Colonic mucosa (tissue), 4 donors: ENCODE data around the gene FGF3. TPM values are rescaled to one million over a fixed set of nuclear protein-coding genes. Genes with fewer than 3 reads are reported as not detected.

ENCODE experiments used
- DNase-seq: peaks from one replicate; pipeline ENCODE4 v3.0.0-alpha.2; 2020
- H3K27ac ChIP-seq: fragments of 200-600 bp; one replicate; pipeline ENCODE4 v1.8.0; 2021
- H3K27me3 ChIP-seq: fragments of 200-600 bp; one replicate; pipeline ENCODE4 v1.8.0; 2021
- H3K36me3 ChIP-seq: fragments of 200-600 bp; one replicate; pipeline ENCODE4 v1.8.0; 2021
- H3K4me1 ChIP-seq: fragments of 200-600 bp; one replicate; pipeline ENCODE4 v1.8.0; 2021; ENCODE audit warnings: mild to moderate bottlenecking
- H3K4me3 ChIP-seq: fragments of 200-600 bp; one replicate; pipeline ENCODE4 v1.8.0; 2021
- H3K9ac ChIP-seq, 2 donors: one replicate each; pipeline ENCODE4 v1.7.0; 2013; ENCODE audit warnings: control low read depth in 2 of 2, low read depth in 2 of 2, low read length in 2 of 2
- H3K9me3 ChIP-seq: fragments of 200-600 bp; one replicate; pipeline ENCODE4 v1.8.0; 2021
- CTCF ChIP-seq: fragments of 200-600 bp; IDR thresholded peaks from one replicate; pipeline ENCODE4 v1.8.0; 2022; ENCODE audit warnings: antibody characterized with exemption, mild to moderate bottlenecking
- intact Hi-C: fragments of 100-400 bp; cut with DNase I; formaldehyde crosslinking; loops from one replicate; pipeline ENCODE4 v1.14.1; 2022
- total RNA-seq, 2 donors: library from RNA; stranded (reverse); fragmentation: NEBNext Ultra II Directional in 1 of 2; extraction: Animal tissue kit (Norgen Biotek cat#: 25700) in 1 of 2; gene quantifications; one replicate each; pipeline ENCODE4 v1.2.1, GENCODE V29; 2021
- donor health status: healthy.
- donor health status: DM: no; HTN: no; CAD: no.
- donor health status: DM: no; HTN: no; CAD: no.

FGF3 gene
- total RNA-seq, result not detected

- DNase-seq, result no peak
- Histone ChIP-seq H3K4me1 (no peaks in the 10 kb centered on the region), H3K9me3 (no peaks in the 10 kb centered on the region), H3K27me3 (peaks cover 52% of the 10 kb centered on the region), H3K27ac (no peak within 1 kb of the TSS), H3K9ac (no peak within 1 kb of the TSS), H3K36me3 (no peaks in the 10 kb centered on the region), H3K4me3 (no peak within 1 kb of the TSS)
- intact Hi-C loops, result no loop called here
- no peak for TF ChIP-seq CTCF
Observed at GRCh38 chr11:69818603-69819441, at the start of gene FGF3. Gene FGF3, minus strand, starts transcription at chr11:69819416. Its CDS starts 483 bp downstream, at chr11:69818933.

- Histone ChIP-seq H3K9me3 (no peaks in the 10 kb centered on the region), H3K36me3 (no peaks in the 10 kb centered on the region), H3K27ac (no peak overlapping the region), H3K4me3 (no peak overlapping the region), H3K4me1 (no peaks in the 10 kb centered on the region), H3K27me3 (no peaks in the 10 kb centered on the region), H3K9ac (no peak overlapping the region)
- no peak for DNase-seq
- intact Hi-C loops, result no loop called here
- no peak for TF ChIP-seq CTCF
Observed at GRCh38 chr11:69868871-69869270, 49.7 kb upstream of the FGF3 start.

GRCh38 chr11:69868006-69868810 lies 49.0 kb upstream of the FGF3 start:
- H3K27me3 ChIP-seq, result no peaks in the 10 kb centered on the region
- intact Hi-C loops, result no loop called here
- no peak overlapping the region for H3K4me3 ChIP-seq
- H3K27ac ChIP-seq, result no peak overlapping the region
- no peak for DNase-seq
- H3K9me3 ChIP-seq, result no peaks in the 10 kb centered on the region
- TF ChIP-seq CTCF, result no peak
- no peak overlapping the region for H3K9ac ChIP-seq
- no peaks in the 10 kb centered on the region for H3K36me3 ChIP-seq
- no peaks in the 10 kb centered on the region for H3K4me1 ChIP-seq

- Histone ChIP-seq H3K27ac (no peak overlapping the region), H3K4me1 (no peaks in the 10 kb centered on the region), H3K4me3 (no peak overlapping the region), H3K9ac (no peak overlapping the region), H3K36me3 (no peaks in the 10 kb centered on the region), H3K27me3 (no peaks in the 10 kb centered on the region), H3K9me3 (no peaks in the 10 kb centered on the region)
- intact Hi-C loops, result no loop called here
- DNase-seq, result no peak
- no peak for TF ChIP-seq CTCF
Observed at GRCh38 chr11:69867076-69868005, 48.1 kb upstream of the FGF3 start.

- intact Hi-C loops, result no loop called here
- no peak overlapping the region for H3K4me3 ChIP-seq
- no peaks in the 10 kb centered on the region for H3K4me1 ChIP-seq
- no peak for DNase-seq
- no peaks in the 10 kb centered on the region for H3K27me3 ChIP-seq
- H3K9ac ChIP-seq, result no peak overlapping the region
- H3K9me3 ChIP-seq, result no peaks in the 10 kb centered on the region
- no peaks in the 10 kb centered on the region for H3K36me3 ChIP-seq
- no peak overlapping the region for H3K27ac ChIP-seq
- no peak for TF ChIP-seq CTCF
Observed at GRCh38 chr11:69866648-69867047, 47.4 kb upstream of the FGF3 start.
